H1 (cell line): ENCODE measurements around the gene SAMD4A. TPM values are rescaled to one million over a fixed set of nuclear protein-coding genes. Genes with fewer than 3 reads are reported as not detected.

Experiments
- CTCF ChIA-PET: fragments of 300-600 bp; sonication (Branson Sonifier 250); formaldehyde crosslinking; loops from one replicate; lab custom pipeline; 2021; ENCODE audit not compliant: partially characterized antibody; lab: Charles Lee
- POLR2A ChIA-PET: fragments of 300-600 bp; sonication (Branson Sonifier 250); formaldehyde crosslinking; loops from one replicate; lab custom pipeline; 2021; ENCODE audit warnings: inconsistent platforms; ENCODE audit not compliant: partially characterized antibody; lab: Charles Lee
- DNase-seq, 2 experiments: peaks; one replicate each; pipeline versions ENCODE4 v3.0.0 to v3.0.0-alpha.2; 2010 to 2022; ENCODE audit warnings: low spot score in 2 of 2, low read depth in 1 of 2, mixed read lengths in 1 of 2
- FAIRE-seq: peaks from 2 replicates; lab custom pipeline; 2011; peaks lifted over from hg19 to GRCh38; lab: Jason Lieb, UNC
- H2AFZ ChIP-seq: 2 replicates; pipeline ENCODE4 v1.8.1; 2012; ENCODE audit warnings: low read length, inconsistent platforms
- H2AK5ac ChIP-seq: 2 replicates; pipeline ENCODE4 v1.6.1; 2013; ENCODE audit warnings: low read depth, low read length
- H2BK120ac ChIP-seq: replicated peaks from 2 replicates; pipeline ENCODE3; 2013; ENCODE audit warnings: low read depth, low read length, inconsistent platforms
- H2BK12ac ChIP-seq: 2 replicates; pipeline ENCODE4 v1.6.1; 2013; ENCODE audit warnings: low read depth, low read length
- H2BK15ac ChIP-seq: 2 replicates; pipeline ENCODE4 v1.6.1; 2013; ENCODE audit warnings: low read length
- H2BK20ac ChIP-seq: 2 replicates; pipeline ENCODE4 v1.6.1; 2013; ENCODE audit warnings: low read length
- H2BK5ac ChIP-seq: 2 replicates; pipeline ENCODE4 v1.6.1; 2013; ENCODE audit warnings: low read depth, low read length
- H3K14ac ChIP-seq: 2 replicates; pipeline ENCODE4 v1.6.1; 2013; ENCODE audit warnings: inconsistent platforms; ENCODE audit not compliant: insufficient read length
- H3K18ac ChIP-seq: 2 replicates; pipeline ENCODE4 v1.6.1; 2013; ENCODE audit warnings: low read length; ENCODE audit errors: extremely low read depth
- H3K23ac ChIP-seq: 2 replicates; pipeline ENCODE4 v1.6.1; 2013; ENCODE audit warnings: inconsistent platforms; ENCODE audit not compliant: insufficient read length
- H3K23me2 ChIP-seq: 2 replicates; pipeline ENCODE4 v1.6.1; 2013; ENCODE audit warnings: low read depth, low read length
- H3K27ac ChIP-seq: 2 replicates; pipeline ENCODE4 v1.6.1; 2011; ENCODE audit warnings: low read depth, low read length, inconsistent platforms
- H3K27me3 ChIP-seq, 4 experiments: replicated peaks in 1 of 4; 1 replicate in 1 of 4; 2 replicates in 3 of 4; pipeline versions ENCODE4 v1.6.1 to v1.8.1; 2011 to 2013; ENCODE audit warnings: low read length in 3 of 4, mild to moderate bottlenecking in 3 of 4, inconsistent platforms in 2 of 4, mixed read lengths in 2 of 4, moderate library complexity in 1 of 4; ENCODE audit not compliant: control insufficient read depth in 3 of 4, insufficient read depth in 3 of 4; ENCODE audit errors: extremely low read depth in 1 of 4
- H3K36me3 ChIP-seq, 4 experiments: 2 replicates each; pipeline versions ENCODE4 v1.6.1 to v1.8.1; 2011 to 2013; ENCODE audit warnings: mild to moderate bottlenecking in 4 of 4, low read length in 3 of 4, moderate library complexity in 2 of 4, control low read depth in 1 of 4, inconsistent platforms in 1 of 4; ENCODE audit not compliant: insufficient read depth in 4 of 4, control insufficient read depth in 2 of 4
- H3K4ac ChIP-seq: replicated peaks from 2 replicates; pipeline ENCODE3; 2013; ENCODE audit warnings: low read length, low read depth, mixed read lengths, inconsistent platforms; ENCODE audit not compliant: insufficient read length
- H3K4me1 ChIP-seq, 4 experiments: replicated peaks in 1 of 4; 1 replicate in 1 of 4; 2 replicates in 3 of 4; pipeline versions ENCODE4 v1.6.1 to v1.8.1; 2011 to 2013; ENCODE audit warnings: low read length in 3 of 4, inconsistent platforms in 2 of 4, mixed read lengths in 1 of 4; ENCODE audit not compliant: insufficient read depth in 4 of 4, control insufficient read depth in 3 of 4
- H3K4me2 ChIP-seq, 2 experiments: 2 replicates each; pipeline versions ENCODE4 v1.6.1 to v1.8.1; 2011 to 2013; ENCODE audit warnings: low read depth in 2 of 2, low read length in 2 of 2, control low read depth in 1 of 2, inconsistent platforms in 1 of 2, mild to moderate bottlenecking in 1 of 2; ENCODE audit not compliant: insufficient read depth in 1 of 2
- H3K4me3 ChIP-seq, 4 experiments: fragments of 200-600, 300-600 bp in 1 of 4; sonication (generic), shearing (Covaris generic), sonication (Bioruptor Twin) in 1 of 4; 2 replicates each; pipeline versions ENCODE4 v1.5.1 to v1.8.1; 2011 to 2016; ENCODE audit warnings: low read length in 4 of 4, low read depth in 3 of 4, control low read depth in 2 of 4, inconsistent platforms in 2 of 4, mild to moderate bottlenecking in 2 of 4, mixed read lengths in 1 of 4, moderate library complexity in 1 of 4; ENCODE audit not compliant: insufficient read depth in 2 of 4; ENCODE audit errors: extremely low read depth in 1 of 4
- H3K56ac ChIP-seq: replicated peaks from 2 replicates; pipeline ENCODE3; 2013; ENCODE audit warnings: low read depth, mild to moderate bottlenecking, mixed read lengths, low read length, inconsistent platforms; ENCODE audit not compliant: insufficient read length
- H3K79me1 ChIP-seq: 2 replicates; pipeline ENCODE4 v1.6.1; 2013; ENCODE audit warnings: low read depth, low read length, control low read depth
- H3K79me2 ChIP-seq, 2 experiments: 2 replicates each; pipeline versions ENCODE4 v1.6.1 to v1.8.1; 2012 to 2013; ENCODE audit warnings: low read length in 2 of 2, mild to moderate bottlenecking in 2 of 2, inconsistent platforms in 1 of 2; ENCODE audit not compliant: insufficient read depth in 2 of 2, control insufficient read depth in 1 of 2
- H3K9ac ChIP-seq, 4 experiments: replicated peaks in 1 of 4; 1 replicate in 1 of 4; 2 replicates in 3 of 4; pipeline versions ENCODE4 v1.6.1 to v1.8.1; 2011 to 2013; ENCODE audit warnings: low read depth in 3 of 4, low read length in 3 of 4, control low read depth in 2 of 4, mild to moderate bottlenecking in 2 of 4, moderate library complexity in 2 of 4, inconsistent platforms in 1 of 4; ENCODE audit errors: extremely low read depth in 1 of 4
- H3K9me3 ChIP-seq, 2 experiments: 2 replicates each; pipeline versions ENCODE4 v1.6.1 to v1.8.1; 2012 to 2013; ENCODE audit warnings: mild to moderate bottlenecking in 2 of 2, moderate library complexity in 2 of 2, control low read depth in 1 of 2, inconsistent platforms in 1 of 2, low read depth in 1 of 2, low read length in 1 of 2, mixed read lengths in 1 of 2; ENCODE audit not compliant: insufficient read depth in 2 of 2
- H4K20me1 ChIP-seq, 2 experiments: replicated peaks in 1 of 2; 2 replicates each; pipeline versions ENCODE3 to v1.8.1; 2011 to 2013; ENCODE audit warnings: inconsistent platforms in 2 of 2, low read length in 2 of 2, mild to moderate bottlenecking in 1 of 2; ENCODE audit not compliant: insufficient read depth in 2 of 2, control insufficient read depth in 1 of 2
- H4K5ac ChIP-seq: 2 replicates; pipeline ENCODE4 v1.6.1; 2013; ENCODE audit warnings: low read length, low read depth, mixed read lengths, inconsistent platforms; ENCODE audit not compliant: insufficient read length
- H4K8ac ChIP-seq: 2 replicates; pipeline ENCODE4 v1.8.0; 2013; ENCODE audit warnings: mild to moderate bottlenecking, moderate library complexity, low read length, inconsistent platforms; ENCODE audit not compliant: insufficient read depth; ENCODE audit errors: extremely low read depth
- H4K91ac ChIP-seq: replicated peaks from 2 replicates; pipeline ENCODE3; 2013; ENCODE audit warnings: low read length, mixed read lengths, inconsistent platforms; ENCODE audit not compliant: insufficient read length
- E2F6 ChIP-seq: IDR thresholded peaks from 2 replicates; pipeline ENCODE4 v1.6.1; 2012; ENCODE audit warnings: inconsistent platforms
- WGBS, 2 experiments: shearing (Covaris generic) in 1 of 2; methylation state at CpG; one replicate each; pipeline versions ENCODE4 v1.1.6 to v1.1.7; 2013 to 2015; ENCODE audit warnings: low lambda C conversion rate in 2 of 2, mixed read lengths in 2 of 2, inconsistent platforms in 1 of 2, low coverage in 1 of 2, missing lambda C conversion rate in 1 of 2; ENCODE audit not compliant: insufficient replicate concordance in 2 of 2, insufficient coverage in 1 of 2, insufficient read length in 1 of 2; ENCODE audit errors: extremely low coverage in 1 of 2, missing lambda C conversion rate in 1 of 2; 5-methylcytosine and 5-hydroxymethylcytosine counted together
- polyA plus RNA-seq, 7 experiments: library from polyadenylated mRNA; depleted of rRNA in 3 of 7; stranded (reverse) in 5 of 7; unstranded in 2 of 7; fragments of >200 nt in 5 of 7; fragments of 200-250 nt in 2 of 7; gene quantifications; 1 replicate in 5 of 7; 2 replicates in 1 of 7; 4 replicates in 1 of 7; pipeline versions ENCODE4 v1.2.1 to v1.2.3, GENCODE V29; 2011 to 2013; ENCODE audit warnings: missing spikeins in 2 of 7, mixed read lengths in 2 of 7
- total RNA-seq: library from RNA; stranded (reverse); fragmentation: NEBNext Ultra II Directional; extraction: Animal tissue kit (Norgen Biotek cat#: 25700); gene quantifications from 2 replicates; pipeline ENCODE4 v1.2.1, GENCODE V29; 2021

SAMD4A gene
- total and polyA plus RNA-seq, 2 of the 8 experiments (the other 6 are each of a cell fraction or from before 2014, with no cell fraction given) = 2.4 to 12.3 TPM

- H3K4me3 ChIP-seq = no peak overlapping the region
- no peak overlapping the region for H3K4me2 ChIP-seq
- H2BK5ac ChIP-seq = no peak overlapping the region
- no peak overlapping the region for H3K9ac ChIP-seq
- H4K91ac ChIP-seq = no peak overlapping the region
- no peak overlapping the region for H3K18ac ChIP-seq
- no peak for TF ChIP-seq E2F6
- TF ChIP-seq, all 59 proteins: peak for 0
- no peak for DNase-seq
- Histone ChIP-seq H2AK5ac (no peak overlapping the region), H3K14ac (no peak overlapping the region), H2BK12ac (no peak overlapping the region), H3K79me1 (peaks cover 2% of the 10 kb centered on the region; the same call in 1 of the 2 replicates), H2BK15ac (no peak overlapping the region), H2BK120ac (no peak overlapping the region), H3K56ac (no peak overlapping the region), H3K23ac (no peak overlapping the region), H3K79me2 (peaks cover 0 to 6% of the 10 kb centered on the region in 2 experiments; a peak in 1 of 4 replicates), H3K36me3 (no peaks in the 10 kb centered on the region), H3K27ac (no peak overlapping the region), H4K8ac (no peak overlapping the region), H4K5ac (no peak overlapping the region), H3K9me3 (no peaks in the 10 kb centered on the region), H3K4ac (no peak overlapping the region), H2AFZ (no peak overlapping the region), H3K27me3 (no peaks in the 10 kb centered on the region), H4K20me1 (no peaks in the 10 kb centered on the region), H3K4me1 (peaks cover 0 to 3% (median 0%) of the 10 kb centered on the region in 4 experiments; a peak in 1 of 7 replicates), H3K23me2 (no peaks in the 10 kb centered on the region), H2BK20ac (no peak overlapping the region)
- CTCF ChIA-PET = interaction anchor here (1.0 to 1.4 kb wide), 4 partner anchors 16 to 172 kb away, joined by 3 read pairs; no protein-coding TSS in a partner anchor
- FAIRE-seq = no peak
- 91% methylated on average over 3 of the region's 3 CpGs; no CpG with 5 or more reads in 1 of the 2 experiments for WGBS, 2 experiments
- POLR2A ChIA-PET = interaction anchor here (1.0 to 1.5 kb wide), 2 partner anchors 9 to 25 kb away, joined by 3 read pairs; no protein-coding TSS in a partner anchor
Measured at GRCh38 chr14:54600717-54601109, 33.8 kb downstream of the SAMD4A start.
